K562 (cell line): ENCODE results near the gene MPRIP. TPM values are rescaled to one million over a fixed set of nuclear protein-coding genes. Genes with fewer than 3 reads are reported as not detected.

Experiments
- ATAC-seq: fragments of 200-7000 bp; cut with Tn5 transposase; 3 replicates; pipeline ENCODE4 v1.9.1; 2020; ENCODE audit warnings: moderate library complexity
- BruUV-seq: library from RNA; stranded (reverse); fragments of 400-500 nt; replicated peaks from 2 replicates; lab custom pipeline; 2021; lab: Mats Ljungman, UMichigan
- CTCF ChIA-PET: fragments of 300-600 bp; formaldehyde crosslinking; extraction: SDS; loops from one replicate; lab custom pipeline; 2021; ENCODE audit warnings: low intra/inter-chr PET ratio; lab: Yijun Ruan, JAX
- POLR2A ChIA-PET: fragments of 300-600, 350-650 bp; sonication (Branson Sonifier 250); formaldehyde crosslinking; extraction: SDS; loops from one replicate; lab custom pipeline; 2021; ENCODE audit warnings: antibody characterized with exemption, inconsistent platforms; lab: Yijun Ruan, JAX
- DNase-seq, 4 experiments: peaks; one replicate each; pipeline versions ENCODE4 v3.0.0 to v3.0.0-alpha.2; 2011 to 2018; ENCODE audit warnings: low spot score in 3 of 4, mixed read lengths in 3 of 4; ENCODE audit errors: extremely low read depth in 1 of 4
- FAIRE-seq: peaks from 2 replicates; lab custom pipeline; 2011; peaks lifted over from hg19 to GRCh38; lab: Jason Lieb, UNC
- H2AFZ ChIP-seq: 2 replicates; pipeline ENCODE4 v1.6.0; 2011; ENCODE audit warnings: low read depth, low read length, control low read depth, inconsistent platforms
- H3K27ac ChIP-seq: fragments of 200-600 bp; 3 replicates; pipeline ENCODE4 v1.8.0; 2011; ENCODE audit warnings: low read depth, mild to moderate bottlenecking, control low read depth, inconsistent platforms, low read length, moderate library complexity, mixed read lengths; ENCODE audit errors: extremely low read depth
- H3K27me3 ChIP-seq, 2 experiments: fragments of 300-600 bp in 1 of 2; 2 replicates in 1 of 2; 3 replicates in 1 of 2; pipeline versions ENCODE4 v1.6.0 to v1.8.0; 2011; ENCODE audit warnings: inconsistent platforms in 2 of 2, low read length in 2 of 2, mild to moderate bottlenecking in 1 of 2, mixed read lengths in 1 of 2, moderate library complexity in 1 of 2; ENCODE audit not compliant: control insufficient read depth in 2 of 2, insufficient read depth in 2 of 2
- H3K36me3 ChIP-seq: fragments of 300-600 bp; 3 replicates; pipeline ENCODE4 v1.8.0; 2011; ENCODE audit warnings: mild to moderate bottlenecking, low read length, inconsistent platforms; ENCODE audit not compliant: control insufficient read depth, insufficient read depth
- H3K4me1 ChIP-seq, 2 experiments: fragments of 200-600 bp in 1 of 2; replicated peaks in 1 of 2; 2 replicates in 1 of 2; 3 replicates in 1 of 2; pipeline versions ENCODE4 v1.5.1 to v1.8.0; 2011; ENCODE audit warnings: inconsistent platforms in 2 of 2, low read length in 2 of 2, mild to moderate bottlenecking in 1 of 2, mixed read lengths in 1 of 2, moderate library complexity in 1 of 2; ENCODE audit not compliant: control insufficient read depth in 2 of 2, insufficient read depth in 2 of 2
- H3K4me2 ChIP-seq: 2 replicates; pipeline ENCODE4 v1.6.1; 2011; ENCODE audit warnings: low read length, control low read depth, inconsistent platforms, mixed read lengths; ENCODE audit not compliant: insufficient read depth
- H3K4me3 ChIP-seq: fragments of 200-600 bp; sonication (generic), shearing (Covaris generic); 2 replicates; pipeline ENCODE4 v1.5.1; 2016; ENCODE audit warnings: control low read depth, inconsistent platforms
- H3K79me2 ChIP-seq: fragments of 200-600 bp; 3 replicates; pipeline ENCODE4 v1.8.0; 2011; ENCODE audit warnings: low read length, inconsistent platforms; ENCODE audit not compliant: control insufficient read depth, insufficient read depth
- H3K9ac ChIP-seq, 2 experiments: 2 replicates each; pipeline versions ENCODE4 v1.6.0 to v1.6.1; 2011; ENCODE audit warnings: low read depth in 2 of 2, low read length in 2 of 2, control low read depth in 1 of 2, inconsistent platforms in 1 of 2, mild to moderate bottlenecking in 1 of 2, mixed read lengths in 1 of 2; ENCODE audit not compliant: insufficient read depth in 1 of 2
- H3K9me1 ChIP-seq: one replicate; pipeline ENCODE4 v1.6.0; 2011; ENCODE audit warnings: inconsistent platforms, mild to moderate bottlenecking, low read length, moderate library complexity; ENCODE audit not compliant: control insufficient read depth, insufficient read depth
- H3K9me3 ChIP-seq: replicated peaks from 2 replicates; pipeline ENCODE4 v1.5.1; 2011; ENCODE audit warnings: low read depth, low read length, inconsistent platforms; ENCODE audit not compliant: control insufficient read depth, insufficient read depth
- H4K20me1 ChIP-seq: replicated peaks from 2 replicates; pipeline ENCODE4 v1.6.1; 2011; ENCODE audit warnings: low read length, inconsistent platforms, mixed read lengths; ENCODE audit not compliant: control insufficient read depth, insufficient read depth
- BCOR ChIP-seq: fragments of 450-650 bp; IDR thresholded peaks from 2 replicates; pipeline ENCODE4 v1.6.1; 2016
- CGGBP1 ChIP-seq: fragments of 250-450 bp; sonication (Bioruptor Pico); IDR thresholded peaks from 2 replicates; pipeline ENCODE4 v1.9.0; 2021; ENCODE audit warnings: mild to moderate bottlenecking
- MIER1 ChIP-seq: fragments of 450-650 bp; IDR thresholded peaks from 2 replicates; pipeline ENCODE4 v1.6.1; 2016; ENCODE audit warnings: antibody characterized with exemption, mild to moderate bottlenecking, low read depth
- SRSF9 ChIP-seq: fragments of 200-400 bp; formaldehyde crosslinking; IDR thresholded peaks from 2 replicates; pipeline ENCODE4 v1.6.1; 2017; ENCODE audit warnings: low read depth, low read length, borderline replicate concordance
- ZSCAN32 ChIP-seq: fragments of 450-650 bp; formaldehyde crosslinking; IDR thresholded peaks from 2 replicates; pipeline ENCODE4 v1.4.0; 2020; ENCODE audit warnings: mild to moderate bottlenecking, moderate library complexity
- WGBS: fragments of 100-300 bp; shearing (Covaris generic); methylation state at CpG from one replicate; pipeline ENCODE4 v1.1.6; 2016; ENCODE audit warnings: low coverage, mixed read lengths; ENCODE audit not compliant: insufficient coverage; ENCODE audit errors: missing lambda C conversion rate; 5-methylcytosine and 5-hydroxymethylcytosine counted together
- in situ Hi-C: fragments of 300-500 bp; cut with MboI; formaldehyde crosslinking; loops from 4 replicates; pipeline ENCODE4 v1.15.0; 2018; ENCODE audit warnings: inconsistent platforms, mixed read lengths
- intact Hi-C: fragments of 100-400 bp; cut with micrococcal nuclease; formaldehyde crosslinking; loops from 2 replicates; pipeline ENCODE4 v1.14.2; 2022
- polyA plus RNA-seq, 8 experiments: library from polyadenylated mRNA; depleted of rRNA in 4 of 8; stranded (reverse) in 5 of 8; unstranded in 3 of 8; fragments of >200 nt; fragmentation: Nextera tagmentation in 2 of 8; fragmentation: Illumina TruSeq in 1 of 8; extraction: Ambion mirVana in 2 of 8; extraction: Trizol in 1 of 8; gene quantifications; 2 replicates each; pipeline versions ENCODE4 v1.2.1 to v1.2.3, GENCODE V29; 2011 to 2014; ENCODE audit warnings: inconsistent platforms in 1 of 8, missing spikeins in 1 of 8
- total RNA-seq, 7 experiments: library from RNA; depleted of rRNA in 6 of 7; stranded (reverse); fragments of >200 nt in 6 of 7; fragmentation: Illumina TruSeq in 2 of 7; extraction: Trizol in 2 of 7; gene quantifications; 2 replicates each; pipeline versions ENCODE4 v1.2.1 to v1.2.3, GENCODE V29; 2011 to 2021; ENCODE audit warnings: low replicate concordance in 1 of 7
- TF ChIP-seq, protein P1 (sequence below): sonication (generic); formaldehyde crosslinking; IDR thresholded peaks from 2 replicates; pipeline ENCODE4 v1.8.0; 2022; ENCODE audit warnings: mild to moderate bottlenecking, missing genetic modification reagents
- TF ChIP-seq, protein P2 (sequence below): fragments of 150-350 bp; conservative IDR thresholded peaks from 2 replicates; pipeline ENCODE4 v1.6.1; 2014; ENCODE audit warnings: low read length

Gene MPRIP
- total and polyA plus RNA-seq, 9 of the 15 experiments (the other 6 are each of a cell fraction or from before 2014, with no cell fraction given) = 10.0 to 72.6 (median 30.1) TPM

DNA sequence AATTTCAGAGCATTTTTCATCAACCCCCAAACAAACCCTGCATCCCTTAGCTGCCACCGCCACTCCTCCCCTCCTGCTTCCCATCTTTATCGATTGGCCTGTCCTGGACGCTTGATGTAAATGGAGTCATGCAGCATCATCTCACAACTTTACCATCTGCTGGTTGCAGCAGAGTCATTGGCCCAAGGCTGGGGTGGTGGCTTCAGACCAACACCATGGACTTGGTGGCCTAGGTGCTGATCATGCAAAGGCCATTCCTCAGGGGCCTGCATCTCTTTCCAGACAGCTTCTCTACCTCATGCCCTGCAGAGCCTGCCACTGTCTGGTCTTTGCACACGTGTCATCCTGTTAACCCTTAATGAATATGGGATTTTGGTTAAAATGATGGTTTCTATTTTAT is 73.4 kb downstream of the MPRIP start:
- H3K27me3 ChIP-seq = no peaks in the 10 kb centered on the region
- CTCF ChIA-PET = no interaction called here
- H3K36me3 ChIP-seq = no peaks in the 10 kb centered on the region
- no peak overlapping the region for H3K27ac ChIP-seq
- WGBS = 86% methylated on average over 4 of the region's 4 CpGs
- H3K4me1 ChIP-seq = peaks cover 8 to 20% of the 10 kb centered on the region in 2 experiments; a peak in 4 of 5 replicates
- BruUV-seq = no TSS peak
- TF ChIP-seq, protein P1, sequence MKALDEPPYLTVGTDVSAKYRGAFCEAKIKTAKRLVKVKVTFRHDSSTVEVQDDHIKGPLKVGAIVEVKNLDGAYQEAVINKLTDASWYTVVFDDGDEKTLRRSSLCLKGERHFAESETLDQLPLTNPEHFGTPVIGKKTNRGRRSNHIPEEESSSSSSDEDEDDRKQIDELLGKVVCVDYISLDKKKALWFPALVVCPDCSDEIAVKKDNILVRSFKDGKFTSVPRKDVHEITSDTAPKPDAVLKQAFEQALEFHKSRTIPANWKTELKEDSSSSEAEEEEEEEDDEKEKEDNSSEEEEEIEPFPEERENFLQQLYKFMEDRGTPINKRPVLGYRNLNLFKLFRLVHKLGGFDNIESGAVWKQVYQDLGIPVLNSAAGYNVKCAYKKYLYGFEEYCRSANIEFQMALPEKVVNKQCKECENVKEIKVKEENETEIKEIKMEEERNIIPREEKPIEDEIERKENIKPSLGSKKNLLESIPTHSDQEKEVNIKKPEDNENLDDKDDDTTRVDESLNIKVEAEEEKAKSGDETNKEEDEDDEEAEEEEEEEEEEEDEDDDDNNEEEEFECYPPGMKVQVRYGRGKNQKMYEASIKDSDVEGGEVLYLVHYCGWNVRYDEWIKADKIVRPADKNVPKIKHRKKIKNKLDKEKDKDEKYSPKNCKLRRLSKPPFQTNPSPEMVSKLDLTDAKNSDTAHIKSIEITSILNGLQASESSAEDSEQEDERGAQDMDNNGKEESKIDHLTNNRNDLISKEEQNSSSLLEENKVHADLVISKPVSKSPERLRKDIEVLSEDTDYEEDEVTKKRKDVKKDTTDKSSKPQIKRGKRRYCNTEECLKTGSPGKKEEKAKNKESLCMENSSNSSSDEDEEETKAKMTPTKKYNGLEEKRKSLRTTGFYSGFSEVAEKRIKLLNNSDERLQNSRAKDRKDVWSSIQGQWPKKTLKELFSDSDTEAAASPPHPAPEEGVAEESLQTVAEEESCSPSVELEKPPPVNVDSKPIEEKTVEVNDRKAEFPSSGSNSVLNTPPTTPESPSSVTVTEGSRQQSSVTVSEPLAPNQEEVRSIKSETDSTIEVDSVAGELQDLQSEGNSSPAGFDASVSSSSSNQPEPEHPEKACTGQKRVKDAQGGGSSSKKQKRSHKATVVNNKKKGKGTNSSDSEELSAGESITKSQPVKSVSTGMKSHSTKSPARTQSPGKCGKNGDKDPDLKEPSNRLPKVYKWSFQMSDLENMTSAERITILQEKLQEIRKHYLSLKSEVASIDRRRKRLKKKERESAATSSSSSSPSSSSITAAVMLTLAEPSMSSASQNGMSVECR (CRISPR knock-in tag) = no peak
- TF ChIP-seq CGGBP1 (CRISPR knock-in tag) (no peak), MIER1 (no peak), BCOR (no peak), ZSCAN32 (CRISPR knock-in tag) (no peak), SRSF9 (no peak)
- TF ChIP-seq, protein P2, sequence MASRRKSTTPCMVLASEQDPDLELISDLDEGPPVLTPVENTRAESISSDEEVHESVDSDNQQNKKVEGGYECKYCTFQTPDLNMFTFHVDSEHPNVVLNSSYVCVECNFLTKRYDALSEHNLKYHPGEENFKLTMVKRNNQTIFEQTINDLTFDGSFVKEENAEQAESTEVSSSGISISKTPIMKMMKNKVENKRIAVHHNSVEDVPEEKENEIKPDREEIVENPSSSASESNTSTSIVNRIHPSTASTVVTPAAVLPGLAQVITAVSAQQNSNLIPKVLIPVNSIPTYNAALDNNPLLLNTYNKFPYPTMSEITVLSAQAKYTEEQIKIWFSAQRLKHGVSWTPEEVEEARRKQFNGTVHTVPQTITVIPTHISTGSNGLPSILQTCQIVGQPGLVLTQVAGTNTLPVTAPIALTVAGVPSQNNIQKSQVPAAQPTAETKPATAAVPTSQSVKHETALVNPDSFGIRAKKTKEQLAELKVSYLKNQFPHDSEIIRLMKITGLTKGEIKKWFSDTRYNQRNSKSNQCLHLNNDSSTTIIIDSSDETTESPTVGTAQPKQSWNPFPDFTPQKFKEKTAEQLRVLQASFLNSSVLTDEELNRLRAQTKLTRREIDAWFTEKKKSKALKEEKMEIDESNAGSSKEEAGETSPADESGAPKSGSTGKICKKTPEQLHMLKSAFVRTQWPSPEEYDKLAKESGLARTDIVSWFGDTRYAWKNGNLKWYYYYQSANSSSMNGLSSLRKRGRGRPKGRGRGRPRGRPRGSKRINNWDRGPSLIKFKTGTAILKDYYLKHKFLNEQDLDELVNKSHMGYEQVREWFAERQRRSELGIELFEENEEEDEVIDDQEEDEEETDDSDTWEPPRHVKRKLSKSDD = no peak
- TF ChIP-seq, all 486 proteins: peak for 0
- DNase-seq = no peak
- in situ Hi-C loops (no loop called here), intact Hi-C loops (no loop called here)
- Histone ChIP-seq H3K79me2 (no peaks in the 10 kb centered on the region), H3K4me3 (no peak overlapping the region), H2AFZ (no peak overlapping the region), H3K9me1 (no peaks in the 10 kb centered on the region), H4K20me1 (peaks cover 18% of the 10 kb centered on the region; the same call in 1 of the 2 replicates), H3K4me2 (no peak overlapping the region), H3K9me3 (no peaks in the 10 kb centered on the region), H3K9ac (no peak overlapping the region)
- POLR2A ChIA-PET = no interaction called here
- no peak for FAIRE-seq
- no peak for ATAC-seq
